Osteocyte (in vitro differentiated cells): ENCODE measurements around the gene AHNAK. TPM values are rescaled to one million over a fixed set of nuclear protein-coding genes. Genes with fewer than 3 reads are reported as not detected.
A peak's percentile ranks its signal among the peaks of the same experiment; 100 is the strongest.
"Not testable (repeated sequence)": the region's sequence is repeated elsewhere in the genome, so short reads cannot be mapped to it uniquely, and the experiment has no call there.

Source experiments
- DNase-seq: peaks from one replicate; pipeline ENCODE4 v3.0.0; 2021; ENCODE audit warnings: mixed read lengths; ENCODE audit not compliant: unreplicated experiment; ENCODE audit errors: extremely low spot score
- H3K27ac Mint-ChIP-seq: one replicate; pipeline ENCODE4 v1.8.0; 2021; ENCODE audit warnings: mild to moderate bottlenecking, mixed read lengths; ENCODE audit not compliant: unreplicated experiment
- H3K27me3 Mint-ChIP-seq: one replicate; pipeline ENCODE4 v1.8.0; 2021; ENCODE audit warnings: mixed read lengths; ENCODE audit not compliant: unreplicated experiment
- H3K36me3 Mint-ChIP-seq: one replicate; pipeline ENCODE4 v1.8.0; 2021; ENCODE audit warnings: mixed read lengths; ENCODE audit not compliant: unreplicated experiment
- H3K4me1 Mint-ChIP-seq: one replicate; pipeline ENCODE4 v1.8.0; 2021; ENCODE audit warnings: mixed read lengths; ENCODE audit not compliant: unreplicated experiment
- H3K4me3 Mint-ChIP-seq: one replicate; pipeline ENCODE4 v1.8.0; 2021; ENCODE audit warnings: mild to moderate bottlenecking, moderate library complexity, mixed read lengths; ENCODE audit not compliant: unreplicated experiment
- H3K9me3 Mint-ChIP-seq: one replicate; pipeline ENCODE4 v1.8.0; 2021; ENCODE audit warnings: mixed read lengths; ENCODE audit not compliant: unreplicated experiment
- CTCF ChIP-seq: fragments of 200-600 bp; sonication (generic); IDR thresholded peaks from 2 replicates; pipeline ENCODE4 v1.5.0; 2021; ENCODE audit warnings: antibody characterized with exemption, mild to moderate bottlenecking, moderate library complexity
- total RNA-seq: library from RNA; stranded (reverse); gene quantifications from 2 replicates; pipeline ENCODE4 v1.2.1, GENCODE V29; 2021

AHNAK gene
- total RNA-seq, 1 donor from 2014 or later = 462 TPM

- Mint-ChIP-seq H3K9me3 (no peaks in the 10 kb centered on the region), H3K4me1 (peaks cover 23% of the 10 kb centered on the region), H3K4me3 (no peak overlapping the region), H3K27me3 (no peaks in the 10 kb centered on the region), H3K36me3 (peaks cover 33% of the 10 kb centered on the region), H3K27ac (peak overlapping the region; percentile 27)
- TF ChIP-seq CTCF = no peak
- DNase-seq = no peak
Observed at GRCh38 chr11:62565100-62565802, 18.6 kb upstream of the AHNAK start.

- H3K4me1 Mint-ChIP-seq = peaks cover 36% of the 10 kb centered on the region
- H3K4me3 Mint-ChIP-seq = peak overlapping the region; percentile 42
- not testable (repeated sequence) for H3K9me3 Mint-ChIP-seq, H3K27me3 Mint-ChIP-seq, DNase-seq
- peak overlapping the region; percentile 73 for H3K27ac Mint-ChIP-seq
- H3K36me3 Mint-ChIP-seq = peaks cover 37% of the 10 kb centered on the region
Observed at GRCh38 chr11:62561677-62562230, 15.1 kb upstream of the AHNAK start.

GRCh38 chr11:62560566-62561103 lies 14.0 kb upstream of the AHNAK start:
- Mint-ChIP-seq H3K27ac (peak overlapping the region; percentile 73), H3K36me3 (peaks cover 26% of the 10 kb centered on the region), H3K27me3 (no peaks in the 10 kb centered on the region), H3K9me3 (no peaks in the 10 kb centered on the region), H3K4me1 (peaks cover 47% of the 10 kb centered on the region), H3K4me3 (no peak overlapping the region)
- DNase-seq = peak; percentile 95
- peak; percentile 88 for TF ChIP-seq CTCF

- H3K36me3 Mint-ChIP-seq = peaks cover 19% of the 10 kb centered on the region
- not testable (repeated sequence) for H3K4me3 Mint-ChIP-seq
Observed at GRCh38 chr11:62559626-62560025, 13.0 kb upstream of the AHNAK start.

GRCh38 chr11:62559204-62559603 lies 12.6 kb upstream of the AHNAK start:
- Mint-ChIP-seq H3K4me1 (peaks cover 61% of the 10 kb centered on the region), H3K9me3 (no peaks in the 10 kb centered on the region), H3K36me3 (peaks cover 19% of the 10 kb centered on the region), H3K4me3 (no peak overlapping the region), H3K27me3 (no peaks in the 10 kb centered on the region), H3K27ac (peak overlapping the region; percentile 31)
- TF ChIP-seq CTCF = no peak
- DNase-seq = no peak

More at GRCh38 chr11:62559626-62560025, 13.0 kb upstream of the AHNAK start:
- H3K27me3 Mint-ChIP-seq, H3K9me3 Mint-ChIP-seq, DNase-seq: not testable (repeated sequence)
- Mint-ChIP-seq H3K27ac (peak overlapping the region; percentile 73), H3K4me1 (peaks cover 56% of the 10 kb centered on the region)

- Mint-ChIP-seq H3K27me3 (no peaks in the 10 kb centered on the region), H3K9me3 (no peaks in the 10 kb centered on the region), H3K27ac (no peak overlapping the region), H3K4me1 (peaks cover 66% of the 10 kb centered on the region), H3K4me3 (no peak overlapping the region), H3K36me3 (peaks cover 17% of the 10 kb centered on the region)
- no peak for TF ChIP-seq CTCF
- DNase-seq = no peak
Observed at GRCh38 chr11:62558669-62559068, 12.1 kb upstream of the AHNAK start.
